ENCODE results near the gene ERFE. TPM values are rescaled to one million over a fixed set of nuclear protein-coding genes. Genes with fewer than 3 reads are reported as not detected.
A peak's percentile ranks its signal among the peaks of the same experiment; 100 is the strongest.

Gene ERFE
- polyA plus RNA-seq, 1 of the 3 experiments (the other 2 are of a cell fraction): 1.3 TPM

- H3K4me2 ChIP-seq: peak overlapping the region; percentile 56
- WGBS (ENCODE audit: low lambda C conversion rate): 35% methylated on average over 5 of the region's 5 CpGs
- ChIA-PET CTCF (interaction anchor here (0.6 to 1.5 kb wide), 2 partner anchors 11 to 94 kb away, joined by 3 read pairs; no protein-coding TSS in a partner anchor), POLR2A (no interaction called here)
- no peak overlapping the region for H2AFZ ChIP-seq (ENCODE audit: low read depth)
- no peak for TF ChIP-seq YY1 (IDR thresholded peaks at IDR 0.05; ENCODE audit: low read depth)
- TF ChIP-seq MAX (IDR thresholded peaks at IDR 0.05; ENCODE audit: low read depth): peak; percentile 63; the same call in 1 of the 2 replicates
- TF ChIP-seq, protein P1, sequence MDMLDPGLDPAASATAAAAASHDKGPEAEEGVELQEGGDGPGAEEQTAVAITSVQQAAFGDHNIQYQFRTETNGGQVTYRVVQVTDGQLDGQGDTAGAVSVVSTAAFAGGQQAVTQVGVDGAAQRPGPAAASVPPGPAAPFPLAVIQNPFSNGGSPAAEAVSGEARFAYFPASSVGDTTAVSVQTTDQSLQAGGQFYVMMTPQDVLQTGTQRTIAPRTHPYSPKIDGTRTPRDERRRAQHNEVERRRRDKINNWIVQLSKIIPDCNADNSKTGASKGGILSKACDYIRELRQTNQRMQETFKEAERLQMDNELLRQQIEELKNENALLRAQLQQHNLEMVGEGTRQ (IDR thresholded peaks at IDR 0.05; ENCODE audit: borderline replicate concordance, low read depth, low read length): no peak
- peak; percentile 49 for TF ChIP-seq PBX3 (IDR thresholded peaks at IDR 0.05)
- peak; percentile 55; the same call in 1 of the 2 replicates for TF ChIP-seq NFIC (IDR thresholded peaks at IDR 0.05; ENCODE audit: borderline replicate concordance)
- peak; percentile 28; the same call in 1 of the 2 replicates for TF ChIP-seq SIN3A (IDR thresholded peaks at IDR 0.05; ENCODE audit: borderline replicate concordance, low read depth, low read length)
- peak; percentile 63 for TF ChIP-seq JUND (IDR thresholded peaks at IDR 0.05)
- TF ChIP-seq IRF3 (IDR thresholded peaks at IDR 0.05; ENCODE audit: low read depth, low read length): no peak
- peak; percentile 40; the same call in 1 of the 2 replicates for TF ChIP-seq TCF12 (IDR thresholded peaks at IDR 0.05)
- TF ChIP-seq GABPA (IDR thresholded peaks at IDR 0.05; ENCODE audit: low read depth): no peak
- TF ChIP-seq RFX5 (IDR thresholded peaks at IDR 0.05; ENCODE audit: low read length): no peak
- no peak for TF ChIP-seq MXI1 (IDR thresholded peaks at IDR 0.05; ENCODE audit: low read depth, low read length)
- 0 out of 2 replicates have a peak, but pooled peaks have one; percentile 13 for TF ChIP-seq TEAD4 (IDR thresholded peaks at IDR 0.05; ENCODE audit: borderline replicate concordance, insufficient read depth)
- peak; percentile 29; the same call in 1 of the 2 replicates for TF ChIP-seq POLR2AphosphoS5 (IDR thresholded peaks at IDR 0.05; ENCODE audit: low read depth, low read length)
- no peak for TF ChIP-seq FOXJ3 (CRISPR knock-in tag; IDR thresholded peaks at IDR 0.05)
- TF ChIP-seq EZH2phosphoT487 (IDR thresholded peaks at IDR 0.05; ENCODE audit: borderline replicate concordance, low read depth): no peak
- TF ChIP-seq ZBTB33 (IDR thresholded peaks at IDR 0.05; ENCODE audit: borderline replicate concordance, low read depth): no peak
- peak; percentile 68; the same call in 1 of the 2 replicates for TF ChIP-seq FOSL2 (IDR thresholded peaks at IDR 0.05; ENCODE audit: borderline replicate concordance, low read depth)
- H3K9ac ChIP-seq: peak overlapping the region; percentile 71
- no peaks in the 10 kb centered on the region for H3K27me3 ChIP-seq (ENCODE audit: insufficient read depth)
- H4K20me1 ChIP-seq (ENCODE audit: insufficient read depth): no peaks in the 10 kb centered on the region
- H3K79me2 ChIP-seq (ENCODE audit: insufficient read depth): no peaks in the 10 kb centered on the region
- H3K9me2 ChIP-seq: no peaks in the 10 kb centered on the region
- H3K4me1 ChIP-seq (ENCODE audit: control insufficient read depth in 1 of 2, insufficient read depth in 2 of 2, low read depth in 1 of 2, low read length in 1 of 2): peaks cover 7 to 22% of the 10 kb centered on the region in 2 experiments; a peak in 3 of 4 replicates
- H3K4me3 ChIP-seq (ENCODE audit: low read depth in 2 of 2, low read length in 1 of 2): no peak overlapping the region
- no peaks in the 10 kb centered on the region for H3K9me3 ChIP-seq
- peak overlapping the region in 1 of 2 experiments; percentile 96; a peak in 2 of 4 replicates for H3K27ac ChIP-seq (ENCODE audit: low read depth in 2 of 2, low read length in 1 of 2)
- H3K36me3 ChIP-seq (replicated peaks in 1 of 2; ENCODE audit: control insufficient read depth in 1 of 2, insufficient read depth in 2 of 2, low read length in 1 of 2): peaks cover 7 to 56% of the 10 kb centered on the region in 2 experiments
- peak; percentile 20 for DNase-seq
- peaks cover 29% of the 10 kb centered on the region for H3F3A ChIP-seq (replicated peaks; ENCODE audit: insufficient read depth)
These were observed 11.0 kb downstream of the ERFE start for GRCh38 chr2:238169708-238170251.
